ENCODE results near the gene ENOX1.

DNA sequence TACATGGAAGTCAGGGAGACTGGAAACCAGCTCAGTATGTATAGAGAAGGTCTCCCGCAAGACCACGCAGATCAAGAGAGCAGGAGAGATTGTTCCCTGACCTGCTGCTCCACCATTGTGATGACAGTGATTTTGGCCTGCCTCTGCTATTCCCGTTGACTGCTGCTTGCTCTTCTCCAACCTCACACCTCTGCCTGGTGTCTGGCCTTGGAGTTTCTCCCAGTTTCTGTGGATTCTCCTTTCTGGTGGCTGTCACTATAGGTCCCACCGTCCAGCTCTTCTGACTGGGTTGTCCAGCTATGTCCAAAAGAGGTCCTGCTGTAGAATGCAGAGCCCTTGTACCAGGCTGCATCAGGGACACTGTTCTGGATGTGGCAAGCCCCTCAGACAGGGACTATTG, 591.7 kb downstream of the ENOX1 start:
- TF ChIP-seq EZH2 (IDR thresholded peaks at IDR 0.05; ENCODE audit: borderline replicate concordance, low read length), result no peak
- TF ChIP-seq, protein P1, sequence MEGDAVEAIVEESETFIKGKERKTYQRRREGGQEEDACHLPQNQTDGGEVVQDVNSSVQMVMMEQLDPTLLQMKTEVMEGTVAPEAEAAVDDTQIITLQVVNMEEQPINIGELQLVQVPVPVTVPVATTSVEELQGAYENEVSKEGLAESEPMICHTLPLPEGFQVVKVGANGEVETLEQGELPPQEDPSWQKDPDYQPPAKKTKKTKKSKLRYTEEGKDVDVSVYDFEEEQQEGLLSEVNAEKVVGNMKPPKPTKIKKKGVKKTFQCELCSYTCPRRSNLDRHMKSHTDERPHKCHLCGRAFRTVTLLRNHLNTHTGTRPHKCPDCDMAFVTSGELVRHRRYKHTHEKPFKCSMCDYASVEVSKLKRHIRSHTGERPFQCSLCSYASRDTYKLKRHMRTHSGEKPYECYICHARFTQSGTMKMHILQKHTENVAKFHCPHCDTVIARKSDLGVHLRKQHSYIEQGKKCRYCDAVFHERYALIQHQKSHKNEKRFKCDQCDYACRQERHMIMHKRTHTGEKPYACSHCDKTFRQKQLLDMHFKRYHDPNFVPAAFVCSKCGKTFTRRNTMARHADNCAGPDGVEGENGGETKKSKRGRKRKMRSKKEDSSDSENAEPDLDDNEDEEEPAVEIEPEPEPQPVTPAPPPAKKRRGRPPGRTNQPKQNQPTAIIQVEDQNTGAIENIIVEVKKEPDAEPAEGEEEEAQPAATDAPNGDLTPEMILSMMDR (IDR thresholded peaks at IDR 0.05; ENCODE audit: low read length), result no peak

All from OCI-LY1 (cell line).